ENCODE measurements around the gene SNX15.

GRCh38 chr11:65008873-65009272, 18.4 kb upstream of the SNX15 start:
- TF ChIP-seq REST (IDR thresholded peaks at IDR 0.05; ENCODE audit: insufficient read depth in 1 of 2, low read depth in 2 of 2, low read length in 2 of 2): no peak
- no peak for TF ChIP-seq SIN3A (IDR thresholded peaks at IDR 0.05; ENCODE audit: borderline replicate concordance, insufficient read depth, low read length)
- no peak for TF ChIP-seq POLR2AphosphoS5 (IDR thresholded peaks at IDR 0.05; ENCODE audit: low read depth, low read length)

Measured in PFSK-1 (cell line).